ENCODE results near the gene TMEM60. TPM values are rescaled to one million over a fixed set of nuclear protein-coding genes. Genes with fewer than 3 reads are reported as not detected.

Gene TMEM60
- total RNA-seq, 4 donors from 2014 or later: 3.4 to 15.7 (median 9.5) TPM

DNA sequence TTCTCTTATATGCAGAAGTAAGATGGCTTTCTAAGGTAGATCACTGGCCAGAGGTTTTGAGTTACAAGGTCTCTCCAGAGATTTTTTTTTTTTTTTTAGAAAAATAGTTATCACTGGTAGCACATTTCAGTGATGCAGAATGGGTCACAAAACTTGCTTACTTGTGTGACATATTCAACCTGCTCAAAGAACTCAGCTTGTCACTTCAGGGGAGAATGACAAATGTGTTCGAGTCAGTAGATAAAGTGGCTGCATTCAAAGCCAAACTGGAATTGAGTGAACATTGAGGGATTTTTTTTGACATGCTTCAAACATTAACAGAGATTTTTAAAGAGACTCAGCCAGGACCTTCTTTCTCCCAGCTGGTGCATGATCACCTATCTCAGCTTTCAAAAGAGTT lies 33.7 kb upstream of the TMEM60 start:
- H3K27ac ChIP-seq: no peak overlapping the region
- no peaks in the 10 kb centered on the region for H3K9me3 ChIP-seq
- H3K4me1 ChIP-seq: peaks cover 0 to 11% (median 5%) of the 10 kb centered on the region in 4 donors
- no peak overlapping the region for H3K4me3 ChIP-seq
- whole genome bisulfite sequencing, 2 donors (ENCODE audit: low coverage in 1 of 2): 90 to 100% methylated on average over 1 of the region's 1 CpG
- TF ChIP-seq POLR2AphosphoS5 (IDR thresholded peaks at IDR 0.05): no peak
- TF ChIP-seq CTCF (IDR thresholded peaks at IDR 0.05): no peak
- no peak for TF ChIP-seq EP300 (IDR thresholded peaks at IDR 0.05; ENCODE audit: low read depth)
- TF ChIP-seq POLR2A (IDR thresholded peaks at IDR 0.05): no peak
- H3K27me3 ChIP-seq: no peaks in the 10 kb centered on the region
- H3K36me3 ChIP-seq: no peaks in the 10 kb centered on the region
- in situ Hi-C loops (cut with MboI; ENCODE audit: low pct_ligation_motif_present in 1 of 4, low pct_unique_long_range_greater_than_20kb in 1 of 4, low sequenced_read_pairs in 3 of 4): no loop called here
- DNase-seq: no peak
- intact Hi-C loops (cut with DNase I; ENCODE audit: low total_unique reads): no loop called here

- Histone ChIP-seq H3K27ac (no peak overlapping the region), H3K9me3 (no peaks in the 10 kb centered on the region), H3K4me1 (peaks cover 0 to 11% (median 5%) of the 10 kb centered on the region in 4 donors), H3K36me3 (no peaks in the 10 kb centered on the region), H3K27me3 (no peaks in the 10 kb centered on the region), H3K4me3 (no peak overlapping the region)
- WGBS, 2 donors (ENCODE audit: low coverage in 1 of 2): 91 to 93% methylated on average over 4 to 7 of the region's 7 CpGs
- intact Hi-C loops (cut with DNase I; ENCODE audit: low total_unique reads) (no loop called here), in situ Hi-C loops (cut with MboI; ENCODE audit: low pct_ligation_motif_present in 1 of 4, low pct_unique_long_range_greater_than_20kb in 1 of 4, low sequenced_read_pairs in 3 of 4) (no loop called here)
- TF ChIP-seq CTCF (IDR thresholded peaks at IDR 0.05): no peak
- no peak for TF ChIP-seq POLR2A (IDR thresholded peaks at IDR 0.05)
- no peak for TF ChIP-seq POLR2AphosphoS5 (IDR thresholded peaks at IDR 0.05)
- TF ChIP-seq EP300 (IDR thresholded peaks at IDR 0.05; ENCODE audit: low read depth): no peak
- no peak for DNase-seq
Measured at GRCh38 chr7:77831481-77831880, 33.2 kb upstream of the TMEM60 start.

DNA sequence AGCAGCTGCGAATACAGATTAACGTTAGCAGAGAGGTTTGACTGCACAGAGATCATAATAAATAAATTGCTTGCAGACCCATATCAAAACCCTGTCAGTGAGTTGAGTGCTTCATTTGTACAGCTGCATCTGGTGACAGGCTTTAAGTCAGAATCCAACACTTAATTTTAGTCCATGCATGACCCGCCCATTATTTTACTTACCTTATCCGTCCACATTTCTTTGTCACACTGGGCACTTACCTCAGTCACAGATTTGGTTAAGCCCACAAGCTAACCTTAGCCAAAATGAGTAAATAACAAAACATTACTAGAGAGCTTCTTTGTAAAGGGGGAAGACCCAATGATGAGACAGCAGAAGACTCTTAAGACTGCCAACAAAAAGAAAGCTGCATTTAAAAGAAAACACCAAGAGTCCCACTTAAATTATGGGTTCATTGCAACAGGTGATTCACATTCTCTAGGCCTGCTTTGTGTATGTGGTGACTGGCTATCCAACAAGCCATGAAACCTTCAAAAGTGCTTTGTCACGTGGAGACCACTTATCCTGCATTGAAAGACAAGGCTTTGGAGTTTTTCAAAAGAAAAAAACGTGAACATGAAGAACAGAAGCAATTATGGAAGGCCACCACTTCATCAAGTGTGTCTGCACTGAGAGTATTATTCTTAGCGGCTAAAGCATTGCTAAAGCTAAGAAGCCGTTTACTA lies 32.6 kb upstream of the TMEM60 start:
- H3K36me3 ChIP-seq: no peaks in the 10 kb centered on the region
- H3K4me3 ChIP-seq: no peak overlapping the region

DNA sequence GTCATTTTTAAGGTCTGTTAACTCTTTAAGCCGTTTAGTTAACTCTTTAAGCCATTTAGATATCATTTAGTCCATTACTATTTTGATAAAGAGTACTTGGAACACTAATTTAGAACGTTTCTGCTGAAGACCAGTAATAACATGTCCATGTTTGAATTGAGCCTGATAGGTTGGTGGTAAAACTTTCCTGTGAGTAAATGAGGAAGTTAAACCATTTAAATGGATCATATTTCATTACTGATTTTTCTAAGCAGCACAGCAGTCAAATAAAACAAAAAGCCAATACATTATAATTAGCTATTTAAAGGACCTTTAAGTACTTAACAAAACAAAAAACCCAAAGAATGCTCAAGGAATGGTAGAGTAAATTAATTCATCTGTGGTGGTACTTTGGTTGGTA lies 29.8 kb upstream of the TMEM60 start:
- TF ChIP-seq EP300 (IDR thresholded peaks at IDR 0.05; ENCODE audit: low read depth) (no peak), POLR2AphosphoS5 (IDR thresholded peaks at IDR 0.05) (no peak), POLR2A (IDR thresholded peaks at IDR 0.05) (no peak), CTCF (IDR thresholded peaks at IDR 0.05) (no peak)
- intact Hi-C loops (cut with DNase I; ENCODE audit: low total_unique reads) (no loop called here), in situ Hi-C loops (cut with MboI; ENCODE audit: low pct_ligation_motif_present in 1 of 4, low pct_unique_long_range_greater_than_20kb in 1 of 4, low sequenced_read_pairs in 3 of 4) (no loop called here)
- Histone ChIP-seq H3K36me3 (no peaks in the 10 kb centered on the region), H3K9me3 (peaks cover 0 to 8% of the 10 kb centered on the region in 2 donors), H3K4me1 (peaks cover 0 to 7% (median 0%) of the 10 kb centered on the region in 4 donors), H3K4me3 (no peak overlapping the region), H3K27ac (no peak overlapping the region), H3K27me3 (no peaks in the 10 kb centered on the region)
- DNase-seq: no peak
- WGBS, 2 donors (ENCODE audit: low coverage in 1 of 2): 49% methylated on average over 2 of the region's 2 CpGs

More for the DNA sequence above, 32.6 kb upstream of the TMEM60 start:
- Histone ChIP-seq H3K27ac (no peak overlapping the region), H3K9me3 (peaks cover 0 to 3% of the 10 kb centered on the region in 2 donors), H3K27me3 (no peaks in the 10 kb centered on the region), H3K4me1 (peaks cover 0 to 11% (median 5%) of the 10 kb centered on the region in 4 donors)
- no peak for TF ChIP-seq EP300 (IDR thresholded peaks at IDR 0.05; ENCODE audit: low read depth)
- no peak for TF ChIP-seq POLR2A (IDR thresholded peaks at IDR 0.05)
- no peak for TF ChIP-seq CTCF (IDR thresholded peaks at IDR 0.05)
- no peak for TF ChIP-seq POLR2AphosphoS5 (IDR thresholded peaks at IDR 0.05)
- DNase-seq: no peak
- in situ Hi-C loops (cut with MboI; ENCODE audit: low pct_ligation_motif_present in 1 of 4, low pct_unique_long_range_greater_than_20kb in 1 of 4, low sequenced_read_pairs in 3 of 4): no loop called here
- intact Hi-C loops (cut with DNase I; ENCODE audit: low total_unique reads): no loop called here
- WGBS, 2 donors (ENCODE audit: low coverage in 1 of 2): 90 to 92% methylated on average over 5 to 8 of the region's 8 CpGs
